IPS-20b (cell line): Measurements from ENCODE around the gene CADPS.

Experiments used
- H3K27ac ChIP-seq: one replicate; pipeline ENCODE4 v1.5.1; 2013; ENCODE audit warnings: low read length
- H3K27me3 ChIP-seq: 2 replicates; pipeline ENCODE4 v1.6.1; 2013; ENCODE audit warnings: mild to moderate bottlenecking, low read length, inconsistent platforms; ENCODE audit not compliant: insufficient read depth
- H3K36me3 ChIP-seq: 2 replicates; pipeline ENCODE4 v1.6.1; 2013; ENCODE audit warnings: low read depth, mild to moderate bottlenecking, inconsistent platforms, low read length, moderate library complexity; ENCODE audit not compliant: insufficient read depth
- H3K4me1 ChIP-seq: 2 replicates; pipeline ENCODE4 v1.6.1; 2013; ENCODE audit warnings: mild to moderate bottlenecking, control low read depth, inconsistent platforms, low read length, moderate library complexity; ENCODE audit not compliant: insufficient read depth
- H3K4me3 ChIP-seq: 2 replicates; pipeline ENCODE4 v1.5.1; 2013; ENCODE audit warnings: mild to moderate bottlenecking, low read length, inconsistent platforms
- H3K9ac ChIP-seq: 2 replicates; pipeline ENCODE4 v1.6.1; 2013; ENCODE audit warnings: low read depth, mild to moderate bottlenecking, inconsistent platforms, low read length, moderate library complexity
- H3K9me3 ChIP-seq: 2 replicates; pipeline ENCODE4 v1.6.1; 2013; ENCODE audit warnings: mild to moderate bottlenecking, low read depth, low read length, inconsistent platforms; ENCODE audit not compliant: insufficient read depth

Gene CADPS

GRCh38 chr3:62672988-62673313, 202.3 kb downstream of the CADPS start:
- Histone ChIP-seq H3K9ac (no peak overlapping the region), H3K36me3 (no peaks in the 10 kb centered on the region), H3K9me3 (no peaks in the 10 kb centered on the region), H3K27me3 (no peaks in the 10 kb centered on the region), H3K27ac (no peak overlapping the region), H3K4me1 (peaks cover 11% of the 10 kb centered on the region; the same call in 1 of the 2 replicates), H3K4me3 (no peak overlapping the region)

GRCh38 chr3:62672270-62672987, 202.8 kb downstream of the CADPS start:
- Histone ChIP-seq H3K27ac (no peak overlapping the region), H3K4me3 (no peak overlapping the region), H3K9me3 (no peaks in the 10 kb centered on the region), H3K9ac (no peak overlapping the region), H3K27me3 (no peaks in the 10 kb centered on the region), H3K4me1 (peaks cover 6% of the 10 kb centered on the region; the same call in 1 of the 2 replicates), H3K36me3 (no peaks in the 10 kb centered on the region)

- no peak overlapping the region for H3K27ac ChIP-seq
- no peaks in the 10 kb centered on the region; the same call in 1 of the 2 replicates for H3K4me1 ChIP-seq
- H3K36me3 ChIP-seq, result no peaks in the 10 kb centered on the region
Measured at GRCh38 chr3:62670351-62670750, 204.9 kb downstream of the CADPS start.

GRCh38 chr3:62669161-62669560, 206.1 kb downstream of the CADPS start:
- H3K4me1 ChIP-seq, result no peaks in the 10 kb centered on the region; the same call in 1 of the 2 replicates
- H3K27me3 ChIP-seq, result no peaks in the 10 kb centered on the region
- no peak overlapping the region for H3K4me3 ChIP-seq
- H3K9ac ChIP-seq, result no peak overlapping the region
- H3K36me3 ChIP-seq, result no peaks in the 10 kb centered on the region
- no peak overlapping the region for H3K27ac ChIP-seq
- H3K9me3 ChIP-seq, result no peaks in the 10 kb centered on the region

More at GRCh38 chr3:62670351-62670750, 204.9 kb downstream of the CADPS start:
- Histone ChIP-seq H3K9me3 (no peaks in the 10 kb centered on the region), H3K9ac (no peak overlapping the region), H3K27me3 (no peaks in the 10 kb centered on the region), H3K4me3 (no peak overlapping the region)

- no peak overlapping the region for H3K4me3 ChIP-seq
- H3K27ac ChIP-seq, result no peak overlapping the region
- H3K9ac ChIP-seq, result no peak overlapping the region
- H3K9me3 ChIP-seq, result no peaks in the 10 kb centered on the region
- no peaks in the 10 kb centered on the region for H3K27me3 ChIP-seq
- H3K36me3 ChIP-seq, result no peaks in the 10 kb centered on the region
- H3K4me1 ChIP-seq, result no peaks in the 10 kb centered on the region; the same call in 1 of the 2 replicates
Measured at GRCh38 chr3:62667714-62668113, 207.5 kb downstream of the CADPS start.

- no peak overlapping the region for H3K9ac ChIP-seq
- no peaks in the 10 kb centered on the region for H3K27me3 ChIP-seq
- no peaks in the 10 kb centered on the region; the same call in 1 of the 2 replicates for H3K4me1 ChIP-seq
- H3K4me3 ChIP-seq, result no peak overlapping the region
- no peaks in the 10 kb centered on the region for H3K36me3 ChIP-seq
- no peak overlapping the region for H3K27ac ChIP-seq
- no peaks in the 10 kb centered on the region for H3K9me3 ChIP-seq
Measured at GRCh38 chr3:62665627-62666437, 209.4 kb downstream of the CADPS start.

GRCh38 chr3:62662677-62663076, 212.5 kb downstream of the CADPS start:
- no peak overlapping the region for H3K27ac ChIP-seq
- H3K4me1 ChIP-seq, result no peaks in the 10 kb centered on the region
- H3K27me3 ChIP-seq, result no peaks in the 10 kb centered on the region
- no peaks in the 10 kb centered on the region for H3K36me3 ChIP-seq
- no peaks in the 10 kb centered on the region for H3K9me3 ChIP-seq
- H3K4me3 ChIP-seq, result no peak overlapping the region
- H3K9ac ChIP-seq, result no peak overlapping the region

GRCh38 chr3:62659660-62660059, 215.6 kb downstream of the CADPS start:
- Histone ChIP-seq H3K27ac (no peak overlapping the region), H3K9ac (no peak overlapping the region), H3K27me3 (no peaks in the 10 kb centered on the region), H3K4me3 (no peak overlapping the region), H3K9me3 (no peaks in the 10 kb centered on the region), H3K36me3 (no peaks in the 10 kb centered on the region), H3K4me1 (no peaks in the 10 kb centered on the region; the same call in 1 of the 2 replicates)

GRCh38 chr3:62655691-62656063, 219.5 kb downstream of the CADPS start:
- H3K9ac ChIP-seq, result no peak overlapping the region
- no peaks in the 10 kb centered on the region for H3K27me3 ChIP-seq
- H3K4me1 ChIP-seq, result no peaks in the 10 kb centered on the region; the same call in 1 of the 2 replicates
- no peak overlapping the region for H3K4me3 ChIP-seq
- no peaks in the 10 kb centered on the region for H3K9me3 ChIP-seq
- H3K27ac ChIP-seq, result no peak overlapping the region
- H3K36me3 ChIP-seq, result no peaks in the 10 kb centered on the region

GRCh38 chr3:62655056-62655690, 220.0 kb downstream of the CADPS start:
- H3K4me1 ChIP-seq, result no peaks in the 10 kb centered on the region; the same call in 1 of the 2 replicates
- no peaks in the 10 kb centered on the region for H3K36me3 ChIP-seq
- H3K4me3 ChIP-seq, result no peak overlapping the region
- no peak overlapping the region for H3K9ac ChIP-seq
- H3K27me3 ChIP-seq, result no peaks in the 10 kb centered on the region
- no peaks in the 10 kb centered on the region for H3K9me3 ChIP-seq
- no peak overlapping the region for H3K27ac ChIP-seq

- no peaks in the 10 kb centered on the region for H3K27me3 ChIP-seq
- no peak overlapping the region for H3K9ac ChIP-seq
- H3K27ac ChIP-seq, result no peak overlapping the region
- H3K9me3 ChIP-seq, result no peaks in the 10 kb centered on the region
- H3K36me3 ChIP-seq, result no peaks in the 10 kb centered on the region
- H3K4me3 ChIP-seq, result no peak overlapping the region
- no peaks in the 10 kb centered on the region; the same call in 1 of the 2 replicates for H3K4me1 ChIP-seq
Measured at GRCh38 chr3:62653796-62654195, 221.4 kb downstream of the CADPS start.
